Muscle of arm (tissue), 12 donors: ENCODE results near the gene SURF1. TPM values are rescaled to one million over a fixed set of nuclear protein-coding genes. Genes with fewer than 3 reads are reported as not detected.
A peak's percentile ranks its signal among the peaks of the same experiment; 100 is the strongest.
"Not testable (repeated sequence)": the region's sequence is repeated elsewhere in the genome, so short reads cannot be mapped to it uniquely, and the experiment has no call there.

Experiments used
- DNase-seq: peaks from one replicate; pipeline ENCODE4 v3.0.0-alpha.2; 2013
- polyA plus RNA-seq, 12 donors: library from polyadenylated mRNA; unstranded; fragments of 120-200 nt; gene quantifications; one replicate each; pipeline ENCODE4 v1.2.1, GENCODE V29; 2013; ENCODE audit not compliant: insufficient read length in 12 of 12

Gene SURF1
- polyA plus RNA-seq, 12 donors, result 17.6 to 37.0 (median 29.9) TPM; not detected in 1

DNA sequence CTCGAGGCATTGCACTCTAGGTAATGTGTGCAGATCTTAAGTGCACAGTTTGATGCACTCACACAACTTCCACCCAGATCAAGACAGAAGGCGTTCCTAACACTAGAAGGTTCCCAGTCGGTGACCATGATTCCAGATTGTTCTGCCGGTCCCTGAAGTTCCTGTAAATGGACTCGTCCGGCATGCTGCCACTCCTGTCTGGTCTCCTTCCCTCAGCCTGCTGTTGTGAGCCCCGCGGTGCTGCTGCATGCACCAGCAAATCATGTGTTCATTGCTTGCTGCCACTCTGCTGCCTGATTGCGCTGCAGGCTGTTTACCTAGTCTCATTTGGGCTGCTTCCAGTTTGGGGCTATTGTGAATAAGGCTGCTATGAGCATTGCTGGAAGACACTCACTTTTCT lies 31.4 kb upstream of the SURF1 start:
- DNase-seq, result no peak

DNA sequence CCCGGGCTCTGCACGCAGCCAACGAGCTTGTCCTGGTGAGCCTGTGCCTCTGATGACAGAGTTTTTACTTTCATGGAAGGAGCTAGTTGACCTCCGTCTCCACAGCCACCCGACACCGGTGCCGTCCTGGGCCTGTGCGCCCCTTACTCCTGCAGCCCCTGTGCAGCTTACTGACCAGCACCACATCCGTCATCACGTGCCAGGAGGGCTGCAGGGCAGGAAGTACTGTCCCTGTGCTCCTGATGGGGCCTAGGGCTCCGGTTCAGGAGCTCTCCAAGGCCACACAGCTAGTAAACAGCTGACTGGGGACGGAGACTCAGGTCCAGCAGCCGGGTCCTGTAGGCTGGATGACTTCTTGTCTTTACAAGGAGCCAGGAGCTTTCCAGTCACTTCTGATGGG lies 30.1 kb upstream of the SURF1 start:
- no peak for DNase-seq

DNA sequence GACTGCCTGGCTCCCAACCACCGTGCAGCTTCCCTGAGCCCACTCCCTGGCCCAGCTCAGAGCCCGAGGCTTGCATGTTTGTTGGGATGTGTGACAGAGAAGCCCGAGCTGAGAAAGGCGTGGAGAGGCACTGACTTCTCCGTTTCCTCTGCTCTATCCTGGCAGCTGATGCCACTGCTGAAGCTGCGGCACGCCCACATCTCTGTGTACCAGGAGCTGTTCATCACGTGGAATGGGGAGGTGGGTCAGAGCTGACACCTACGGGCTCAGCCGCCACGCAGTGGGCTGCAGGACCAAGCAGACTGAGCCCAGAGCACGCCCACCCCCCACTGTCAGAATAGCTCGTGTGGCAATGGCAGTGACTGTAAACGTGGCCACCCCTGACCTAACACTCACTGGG lies 29.2 kb upstream of the SURF1 start:
- no peak for DNase-seq

DNA sequence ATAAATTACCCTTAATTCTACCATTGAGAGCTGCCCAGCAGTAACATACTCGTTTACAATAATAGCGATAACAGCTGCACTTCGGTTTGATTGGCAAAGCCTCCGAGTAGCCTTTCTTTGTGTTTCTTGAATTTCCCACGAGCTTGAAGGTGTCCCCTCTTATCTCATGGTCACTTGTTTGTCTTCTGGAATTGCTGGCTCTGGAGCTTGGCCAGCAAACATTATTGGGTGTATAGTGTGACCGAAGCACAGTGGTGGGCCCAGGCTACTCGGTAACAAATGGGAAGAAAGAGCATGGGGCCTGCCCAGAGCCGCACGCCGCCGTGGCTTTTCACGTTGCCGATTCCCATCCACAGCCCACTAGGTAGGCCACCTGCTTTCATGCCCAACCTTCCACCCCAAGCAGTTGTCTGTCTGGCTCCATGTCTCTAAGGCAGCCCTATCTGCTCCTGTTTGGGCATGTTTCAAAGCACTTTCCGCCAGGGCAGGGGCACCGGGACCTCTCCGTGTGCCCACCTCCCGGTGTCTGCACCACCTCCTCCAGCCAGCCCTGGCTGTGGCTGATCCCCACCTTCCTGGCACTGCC lies 28.5 kb upstream of the SURF1 start:
- DNase-seq, result no peak

DNA sequence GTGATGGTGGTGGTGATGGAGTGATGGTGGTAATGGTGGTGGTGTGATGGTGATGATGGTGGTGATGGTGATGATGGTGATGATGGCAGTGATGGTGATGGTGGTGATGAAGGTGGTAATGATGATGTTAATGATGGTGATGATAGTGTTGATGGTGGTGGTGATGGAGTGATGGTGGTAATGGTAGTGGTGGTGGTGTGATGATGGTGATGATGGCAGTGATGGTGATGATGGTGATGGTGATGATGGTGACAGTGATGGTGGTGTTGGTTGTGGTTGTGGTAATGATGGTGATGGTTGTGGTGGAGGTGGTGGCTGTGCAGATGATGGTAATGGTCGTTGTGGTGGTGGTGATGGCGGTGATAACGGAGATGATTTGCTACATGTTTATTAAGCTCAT lies 27.2 kb upstream of the SURF1 start:
- DNase-seq, result no peak

DNA sequence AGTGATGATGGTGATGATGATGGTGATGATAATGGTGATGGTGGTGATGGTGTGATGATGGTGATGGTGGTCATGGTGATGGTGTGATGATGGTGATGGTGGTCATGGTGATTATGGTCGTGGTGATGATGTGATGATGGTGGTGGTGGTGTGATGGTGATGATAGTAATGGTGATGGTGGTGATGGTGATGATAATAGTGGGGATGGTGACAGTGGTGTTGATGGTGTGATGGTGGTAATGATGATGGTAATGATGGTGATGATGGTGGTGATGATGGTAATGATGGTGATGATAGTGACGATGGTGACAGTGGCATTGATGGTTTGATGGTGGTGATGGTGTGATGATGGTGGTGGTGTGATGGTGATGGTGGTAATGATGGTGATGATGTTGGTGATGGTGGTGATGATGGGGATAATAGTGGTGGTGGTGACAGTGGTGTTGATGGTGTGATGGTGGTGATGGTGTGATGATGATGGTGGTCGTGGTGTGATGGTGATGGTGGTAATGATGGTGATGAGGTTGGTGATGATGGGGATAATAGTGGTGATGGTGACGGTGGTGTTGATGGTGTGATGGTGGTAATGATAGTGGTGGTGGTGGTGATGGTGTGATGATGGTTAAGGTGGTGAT lies 26.3 kb upstream of the SURF1 start:
- DNase-seq, result no peak

DNA sequence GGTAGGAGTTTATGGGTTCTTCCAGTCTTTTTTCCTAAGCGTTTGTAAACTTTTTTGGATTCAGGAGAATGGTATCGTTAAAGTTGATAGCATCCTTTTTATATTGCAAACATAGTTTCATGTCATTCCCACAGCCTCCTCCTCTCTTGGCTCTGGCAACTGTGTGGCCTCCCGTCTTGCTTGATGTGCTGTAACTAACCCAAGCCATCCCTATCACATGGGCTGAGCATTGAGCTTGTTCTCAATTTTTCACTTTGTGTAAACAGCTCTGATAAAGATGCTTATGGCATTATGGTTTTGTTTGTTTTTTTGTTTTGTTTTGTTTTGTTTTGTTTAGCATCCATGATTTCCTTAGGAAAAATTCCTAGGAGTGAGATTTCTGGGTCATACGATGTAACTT lies 24.4 kb upstream of the SURF1 start:
- no peak for DNase-seq

DNA sequence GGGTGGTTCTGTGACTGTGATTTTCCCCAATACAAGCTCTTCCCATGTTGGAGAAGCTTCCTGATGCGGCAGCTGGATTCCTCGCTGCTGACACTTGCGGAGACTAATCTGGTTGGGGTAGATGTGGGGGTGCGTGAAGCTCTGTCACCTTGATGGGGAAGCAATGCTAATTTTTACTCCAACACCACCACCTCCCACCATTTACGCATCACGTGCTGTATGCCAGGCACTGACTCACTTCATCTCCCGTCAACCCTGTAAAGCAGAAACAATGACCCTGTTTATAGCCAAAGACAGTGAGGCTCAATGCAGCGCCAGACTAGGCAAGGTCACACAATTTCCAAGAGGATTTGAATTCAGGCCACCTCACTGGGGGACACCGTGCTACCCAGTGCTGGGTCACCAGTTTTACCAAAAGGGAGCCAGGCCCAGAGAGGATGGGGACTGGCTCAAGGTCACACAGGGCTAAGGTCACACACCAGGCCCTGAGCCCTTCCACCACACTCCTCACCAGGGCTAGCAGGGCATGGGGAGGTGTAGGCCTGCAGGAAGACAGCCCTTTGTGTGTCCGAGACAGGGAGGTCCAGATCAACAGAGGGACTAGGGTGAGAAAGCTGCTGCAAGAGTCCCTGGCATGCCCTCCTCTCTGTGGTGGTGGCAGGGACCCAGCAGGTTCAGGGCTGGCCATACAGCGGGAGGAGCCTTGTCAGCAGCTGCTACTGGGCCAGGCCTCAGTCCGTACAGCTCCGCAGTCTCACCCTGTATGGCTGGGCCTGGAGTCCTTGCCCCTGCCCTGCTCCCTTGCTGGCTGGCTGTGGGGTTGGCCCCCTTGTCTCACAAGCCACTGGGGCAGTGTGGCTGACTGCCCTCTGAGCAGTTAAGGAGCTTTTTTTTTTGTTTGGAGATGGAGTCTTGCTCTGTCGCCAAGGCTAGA lies 23.1 kb upstream of the SURF1 start:
- no peak for DNase-seq

DNA sequence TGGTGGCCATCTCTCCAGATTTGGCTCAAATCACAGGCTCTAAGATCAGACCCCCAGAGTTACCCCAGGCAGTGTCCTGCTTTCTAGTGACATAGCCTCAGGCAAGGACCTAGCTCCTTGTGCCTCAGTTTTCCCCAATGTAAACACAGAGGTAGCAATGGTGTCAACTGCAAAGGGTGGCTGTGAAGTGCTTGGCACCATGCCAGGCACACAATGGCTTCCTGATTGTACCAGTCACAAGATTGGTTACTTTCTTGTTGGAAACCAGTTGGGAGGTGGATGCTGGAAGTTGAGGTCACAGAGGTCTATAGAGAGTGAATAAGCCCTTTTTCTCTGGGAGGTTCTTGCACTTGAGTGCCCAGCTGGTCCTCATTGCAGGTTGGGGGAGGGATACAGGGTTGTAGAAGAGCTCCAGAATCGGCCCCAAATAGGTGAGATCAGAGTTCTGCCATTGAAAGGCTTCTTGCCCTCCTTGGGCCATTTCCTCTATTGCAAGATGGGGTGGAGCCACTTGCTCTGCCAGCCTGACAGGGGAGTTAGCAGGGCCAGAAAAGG lies 22.2 kb upstream of the SURF1 start:
- DNase-seq, result no peak

DNA sequence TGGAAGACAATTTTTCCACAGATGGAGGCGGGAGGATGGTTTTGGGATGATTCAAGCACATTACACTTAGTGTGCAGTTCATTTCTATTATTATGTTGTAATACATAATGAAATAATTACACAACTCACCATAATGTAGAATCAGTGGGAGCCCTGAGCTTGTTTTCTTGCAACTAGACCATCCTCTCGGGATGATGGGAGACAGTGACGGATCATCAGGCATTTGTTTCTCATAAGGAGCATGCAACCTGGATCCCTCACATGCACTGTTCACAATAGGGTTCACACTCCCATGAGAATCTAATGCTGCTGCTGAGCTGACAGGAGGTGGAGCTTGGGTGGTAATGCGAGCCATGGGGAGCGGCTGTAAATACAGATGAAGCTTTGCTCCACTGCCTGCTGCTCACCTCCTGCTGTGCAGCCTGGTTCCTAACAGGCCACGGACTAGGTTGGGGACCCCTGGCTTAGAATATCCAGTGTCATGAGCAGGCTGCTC lies 21.5 kb upstream of the SURF1 start:
- no peak for DNase-seq

DNA sequence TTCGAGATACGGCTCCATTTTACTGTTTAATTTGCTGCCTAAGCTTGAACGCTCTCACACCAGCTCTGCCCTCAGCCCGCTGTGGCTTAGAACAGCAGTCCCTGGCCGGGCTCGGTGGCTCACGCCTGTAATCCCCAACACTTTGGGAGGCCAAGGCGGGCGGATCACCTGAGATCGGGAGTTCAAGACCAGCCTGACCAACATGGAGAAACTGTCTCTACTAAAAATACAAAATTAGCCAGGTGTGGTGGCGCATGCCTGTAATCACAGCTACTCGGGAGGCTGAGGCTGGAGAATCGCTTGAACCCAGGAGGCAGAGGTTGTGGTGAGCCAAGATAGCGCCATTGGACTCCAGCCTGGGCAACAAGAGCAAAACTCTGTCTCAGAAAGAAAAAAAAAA lies 21.0 kb upstream of the SURF1 start:
- not testable (repeated sequence) for DNase-seq

DNA sequence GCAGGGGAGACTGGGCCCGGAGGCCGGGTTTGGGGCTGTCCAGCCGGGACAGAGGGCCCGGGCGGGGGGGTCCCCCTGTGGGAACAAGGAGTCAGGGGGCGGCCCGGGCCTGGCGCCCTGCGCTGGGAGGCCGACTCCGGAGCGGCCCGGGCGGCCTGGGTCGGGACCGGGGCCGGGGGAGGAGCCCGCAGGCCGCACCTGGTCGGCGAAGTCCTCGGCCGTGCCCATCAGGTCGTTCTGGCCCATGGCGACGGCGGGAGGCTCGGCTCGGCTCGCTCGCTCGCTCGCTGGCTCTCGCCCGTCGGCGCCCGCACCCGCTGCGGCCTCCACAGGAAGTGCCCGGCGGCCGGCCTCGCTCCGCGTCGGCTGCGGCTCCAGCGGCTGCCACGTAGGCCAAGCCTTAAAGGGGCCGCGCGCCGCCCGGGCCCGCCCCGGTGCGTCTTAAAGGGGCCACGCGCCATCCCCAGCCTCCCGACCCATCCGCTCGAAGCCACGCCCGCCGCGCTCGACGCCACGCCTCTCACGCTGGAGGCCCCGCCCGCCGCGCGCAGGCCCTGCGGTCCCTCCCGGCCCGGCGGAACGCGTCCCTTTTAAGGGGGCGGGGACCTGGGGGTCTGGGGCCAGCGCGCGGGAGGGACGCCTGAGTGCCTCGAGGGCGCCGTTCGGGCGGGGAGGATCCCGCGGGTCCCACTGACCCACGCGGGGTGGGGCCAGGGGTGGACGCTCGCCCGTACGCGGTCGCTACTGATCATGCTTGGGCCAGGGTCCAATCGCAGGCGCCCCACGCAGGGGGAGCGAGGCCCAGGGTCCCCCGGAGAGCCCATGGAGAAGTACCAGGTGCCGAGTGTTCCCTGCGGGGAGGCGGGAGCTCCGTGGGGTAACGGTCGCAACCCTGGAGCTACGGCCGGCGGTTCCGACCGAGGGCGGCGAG lies 19.7 kb upstream of the SURF1 start, which contains the start of the genes STKLD1 and SURF4:
TSS of gene STKLD1 (plus strand) at position 643 of the 931 bp plus-strand sequence. CDS start at position 751, 108 bp downstream.
TSS of gene SURF4 (minus strand) at position 337 of the 931 bp plus-strand sequence. CDS start at position 246, 91 bp downstream.
- peak; percentile 95 for DNase-seq

DNA sequence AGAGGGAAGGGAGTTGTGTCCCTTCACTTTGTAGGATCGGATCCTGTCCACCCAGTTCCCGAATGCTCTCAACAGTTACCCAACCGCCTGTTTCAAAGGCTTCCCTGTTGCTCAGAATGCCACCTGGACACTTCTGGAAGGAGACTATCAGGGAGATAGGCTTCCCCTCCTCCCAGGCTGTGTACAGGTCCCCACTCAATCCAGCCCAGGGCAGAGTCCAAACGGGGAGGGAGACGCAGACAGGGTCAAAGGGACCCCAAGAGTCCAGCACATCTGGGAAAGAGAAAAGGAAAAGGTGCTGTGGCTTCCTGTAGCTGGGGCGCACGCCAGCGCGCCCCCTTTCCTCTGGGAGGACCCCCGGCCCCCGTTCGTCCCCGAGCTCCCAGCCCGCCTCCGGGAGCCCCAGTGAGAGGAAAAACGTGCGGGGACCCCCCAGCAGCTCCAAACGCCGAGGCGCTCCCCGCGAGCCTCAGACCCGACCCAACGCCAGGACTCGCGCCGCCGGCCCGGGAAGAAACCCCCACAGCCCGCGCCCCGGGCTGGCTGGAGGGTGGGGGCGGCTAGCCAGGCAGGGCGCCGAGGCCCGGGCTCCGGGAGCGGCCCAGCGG lies 18.9 kb upstream of the SURF1 start:
- DNase-seq, result peak; percentile 29

DNA sequence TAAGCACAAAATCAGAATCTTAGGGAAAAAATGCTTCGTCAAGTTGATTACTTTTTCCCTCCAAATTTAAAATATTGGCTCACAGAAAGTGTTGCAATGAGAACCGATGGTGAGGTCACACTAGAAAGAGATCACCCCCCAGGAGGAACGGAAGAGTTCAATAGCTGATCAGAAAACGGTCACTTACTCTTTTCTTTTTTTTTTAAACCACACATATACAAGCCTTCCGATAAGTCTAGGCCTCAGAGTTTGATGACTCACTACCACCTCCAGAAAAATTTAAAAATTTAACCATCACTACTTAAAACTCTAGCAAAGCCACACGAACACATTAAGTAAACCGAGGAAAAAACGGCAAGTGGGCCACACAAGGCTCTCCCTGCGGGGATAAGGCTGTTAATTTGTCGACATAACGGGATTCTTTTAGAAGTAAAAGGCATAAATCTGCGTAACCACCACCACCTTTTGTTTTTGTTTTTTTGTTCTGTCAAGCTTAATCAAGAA lies 18.4 kb upstream of the SURF1 start:
- DNase-seq, result no peak

DNA sequence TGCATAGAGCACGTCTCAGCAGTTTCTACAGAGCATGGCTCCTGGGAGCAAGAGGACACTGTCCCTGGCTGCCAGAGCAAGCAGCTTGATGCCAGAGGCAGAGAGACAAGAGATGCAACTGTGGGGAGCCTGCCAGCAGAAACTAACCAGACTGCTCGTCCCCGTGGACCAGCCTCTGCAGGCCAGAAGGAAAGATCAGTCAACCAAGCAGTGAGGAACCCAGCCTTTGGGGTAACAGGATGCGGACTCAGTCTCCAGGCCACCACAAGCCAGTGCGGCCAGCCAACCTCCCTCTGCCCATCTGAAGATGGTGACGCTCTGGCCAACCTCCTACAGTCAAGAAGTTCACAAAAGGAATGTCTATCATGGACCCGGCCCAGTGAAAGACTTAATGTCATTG lies 15.9 kb upstream of the SURF1 start:
- no peak for DNase-seq

DNA sequence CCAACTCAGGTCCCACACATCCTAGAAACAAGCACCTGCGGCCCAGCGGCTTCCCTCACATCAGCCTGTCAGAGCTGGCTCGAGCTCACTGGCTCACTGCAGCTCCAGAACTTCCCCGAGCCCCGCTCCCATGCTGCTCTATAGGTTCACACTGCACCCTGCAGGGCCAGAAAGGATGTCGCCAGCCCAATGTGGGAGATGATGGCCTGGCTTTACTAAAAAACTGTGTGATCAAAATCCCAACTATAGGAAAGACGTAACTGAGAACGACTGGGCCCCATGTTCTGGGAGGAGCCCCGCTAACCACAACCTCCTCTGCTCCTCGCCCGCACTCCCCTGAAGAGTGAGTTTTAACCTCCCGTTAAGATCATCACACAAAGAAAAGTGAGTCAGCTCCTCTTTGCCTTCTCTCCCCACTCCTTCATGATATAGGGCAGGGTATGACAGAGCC lies 15.0 kb upstream of the SURF1 start:
- DNase-seq, result no peak

DNA sequence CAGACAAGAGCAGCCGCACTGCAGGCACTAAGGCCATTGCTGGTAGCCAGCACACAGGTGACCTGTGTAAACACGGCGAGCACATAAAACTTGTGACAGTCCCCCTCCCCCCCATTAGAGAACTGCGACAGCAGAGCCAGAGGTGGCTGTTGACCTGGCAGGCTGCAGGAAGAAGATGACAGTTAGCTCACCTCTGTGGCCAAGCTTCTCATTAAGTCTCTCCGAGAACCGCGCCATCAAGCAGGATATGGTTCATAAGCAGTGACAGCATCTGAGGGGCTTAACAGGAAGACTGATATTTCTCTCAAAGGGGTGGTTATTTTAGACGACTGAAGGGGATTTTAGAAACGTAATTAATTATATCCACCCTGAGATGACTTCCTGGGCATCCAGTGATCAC lies 14.4 kb upstream of the SURF1 start:
- no peak for DNase-seq

DNA sequence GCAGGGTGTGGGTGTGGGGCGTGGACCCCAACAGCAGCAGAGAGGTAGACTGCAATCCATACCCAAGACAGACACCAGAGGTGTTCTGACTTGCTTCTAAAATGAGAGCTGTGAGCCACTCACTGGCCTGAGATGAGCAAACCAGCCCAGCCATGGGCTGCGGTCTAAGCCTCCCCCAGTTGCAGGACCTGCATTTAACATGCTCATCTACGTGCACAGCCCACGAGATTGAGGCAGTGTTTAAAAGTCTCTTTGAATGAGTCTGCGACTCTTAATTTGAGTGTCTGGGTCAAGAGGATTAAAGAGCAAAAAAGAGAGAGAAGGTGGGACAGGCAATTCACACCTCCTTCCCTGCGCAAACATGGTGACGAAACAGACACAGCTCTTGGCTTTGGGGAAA lies 13.6 kb upstream of the SURF1 start:
- DNase-seq, result no peak

DNA sequence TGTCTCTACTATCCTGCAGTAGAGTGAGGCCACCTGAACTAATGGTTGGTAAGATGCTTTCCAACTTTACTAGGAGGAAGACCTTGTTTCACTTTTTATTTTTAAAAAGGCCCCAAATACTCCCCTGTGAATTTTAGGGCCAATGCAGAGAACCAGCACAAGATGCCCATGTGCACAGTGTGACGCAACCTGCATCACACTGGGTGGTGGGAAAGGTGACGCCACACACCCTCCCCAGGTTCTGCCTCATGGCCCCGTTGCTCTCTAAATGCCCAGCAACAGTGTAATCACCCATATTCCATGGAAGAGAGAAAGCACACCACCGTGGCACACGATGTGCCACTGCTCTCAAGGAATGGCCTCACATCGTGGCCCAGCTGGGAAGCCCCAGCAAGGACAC lies 13.1 kb upstream of the SURF1 start:
- no peak for DNase-seq

DNA sequence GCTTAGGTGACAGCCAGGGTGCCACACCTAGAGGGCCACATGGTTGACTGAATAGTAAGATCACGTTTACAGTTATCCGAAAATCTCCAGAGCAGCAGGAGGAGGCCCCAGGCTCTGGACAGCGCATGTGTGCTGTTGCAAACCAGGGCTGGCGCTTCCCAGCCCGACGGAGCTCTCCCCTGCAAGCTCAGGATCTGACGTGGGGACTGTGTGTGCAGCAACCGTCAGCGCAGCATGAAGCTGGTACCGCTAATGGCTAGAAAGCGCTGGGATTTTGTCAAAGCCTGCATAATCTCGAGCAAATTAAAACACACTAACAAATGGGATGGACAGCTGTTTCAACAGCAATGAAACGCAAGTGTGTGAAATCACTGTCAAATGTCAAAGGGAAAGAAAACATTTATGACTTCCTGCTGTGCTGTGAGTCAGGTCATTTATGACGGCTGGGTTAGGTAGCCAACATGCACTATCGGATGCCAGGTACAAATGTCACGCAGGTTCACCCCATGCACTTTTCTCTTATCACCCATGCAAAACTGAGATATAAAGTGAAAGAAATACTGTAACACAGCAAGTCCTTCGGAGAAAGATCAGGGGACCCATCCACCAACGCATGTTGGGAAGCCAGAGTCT lies 12.1 kb upstream of the SURF1 start:
- no peak for DNase-seq
